Osteocyte (in vitro differentiated cells): ENCODE measurements around the gene COMP. TPM values are rescaled to one million over a fixed set of nuclear protein-coding genes. Genes with fewer than 3 reads are reported as not detected.

Experiments used
- DNase-seq: peaks from one replicate; pipeline ENCODE4 v3.0.0; 2021; ENCODE audit warnings: mixed read lengths; ENCODE audit not compliant: unreplicated experiment; ENCODE audit errors: extremely low spot score
- H3K27ac Mint-ChIP-seq: one replicate; pipeline ENCODE4 v1.8.0; 2021; ENCODE audit warnings: mild to moderate bottlenecking, mixed read lengths; ENCODE audit not compliant: unreplicated experiment
- H3K27me3 Mint-ChIP-seq: one replicate; pipeline ENCODE4 v1.8.0; 2021; ENCODE audit warnings: mixed read lengths; ENCODE audit not compliant: unreplicated experiment
- H3K36me3 Mint-ChIP-seq: one replicate; pipeline ENCODE4 v1.8.0; 2021; ENCODE audit warnings: mixed read lengths; ENCODE audit not compliant: unreplicated experiment
- H3K4me1 Mint-ChIP-seq: one replicate; pipeline ENCODE4 v1.8.0; 2021; ENCODE audit warnings: mixed read lengths; ENCODE audit not compliant: unreplicated experiment
- H3K4me3 Mint-ChIP-seq: one replicate; pipeline ENCODE4 v1.8.0; 2021; ENCODE audit warnings: mild to moderate bottlenecking, moderate library complexity, mixed read lengths; ENCODE audit not compliant: unreplicated experiment
- H3K9me3 Mint-ChIP-seq: one replicate; pipeline ENCODE4 v1.8.0; 2021; ENCODE audit warnings: mixed read lengths; ENCODE audit not compliant: unreplicated experiment
- long read RNA-seq: library from polyadenylated mRNA; unstranded; transcript quantifications from one replicate; pipeline ENCODE4 v2.0.0, GENCODE V29; 2021
- total RNA-seq: library from RNA; stranded (reverse); gene quantifications from 2 replicates; pipeline ENCODE4 v1.2.1, GENCODE V29; 2021
- TF ChIP-seq, protein P1 (sequence below): fragments of 200-600 bp; sonication (generic); IDR thresholded peaks from 2 replicates; pipeline ENCODE4 v1.5.0; 2021; ENCODE audit warnings: antibody characterized with exemption, mild to moderate bottlenecking, moderate library complexity

COMP gene
- 0.13 and 0.57 TPM in 2 replicates for total RNA-seq
- long read RNA-seq, partial matches to known transcripts = 1 of 2 reads
- long read RNA-seq, other reads (novel, unspliced or antisense) = 0 of 2 reads

DNA sequence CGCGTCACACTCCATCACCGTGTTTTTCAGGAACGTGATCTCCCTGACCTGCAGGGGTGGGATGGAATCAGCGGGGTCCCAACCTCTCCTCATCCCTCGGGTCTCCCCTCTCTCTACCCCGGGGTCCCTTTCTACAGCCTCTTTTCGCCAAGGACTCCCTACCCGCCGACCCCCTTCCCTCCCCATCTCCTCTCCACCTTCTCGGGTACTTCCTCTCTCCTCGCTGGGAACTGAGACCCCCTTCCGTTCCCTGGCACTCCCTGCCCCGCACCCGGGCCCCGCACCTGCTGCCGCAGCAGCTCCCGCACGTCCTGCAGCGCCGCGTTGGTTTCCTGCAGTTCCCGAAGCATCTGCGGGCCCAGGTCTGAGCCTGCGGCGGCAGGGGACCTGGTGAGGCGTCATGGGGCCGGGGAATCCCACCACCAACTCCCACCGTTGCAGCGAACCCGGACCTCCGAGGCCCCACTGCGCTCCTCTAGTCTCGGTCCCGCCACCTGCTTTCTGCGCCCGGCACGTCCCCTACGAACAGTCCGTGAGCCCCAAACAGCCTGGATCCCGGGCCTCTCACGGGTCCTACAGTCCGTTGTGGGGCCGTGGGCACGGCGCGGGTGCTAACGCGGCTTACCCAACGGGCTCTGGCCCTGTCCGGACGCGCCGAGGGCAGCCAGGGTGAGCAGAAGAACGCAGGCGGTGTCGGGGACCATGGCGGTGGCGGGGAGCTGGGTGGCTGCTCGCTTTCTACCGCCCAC, at the start of gene COMP:
Gene COMP (minus strand): TSS at position 740 of the 749 bp plus-strand sequence. CDS start 36 bp downstream, at position 704.
- H3K27ac Mint-ChIP-seq = no peak within 1 kb of the TSS

DNA sequence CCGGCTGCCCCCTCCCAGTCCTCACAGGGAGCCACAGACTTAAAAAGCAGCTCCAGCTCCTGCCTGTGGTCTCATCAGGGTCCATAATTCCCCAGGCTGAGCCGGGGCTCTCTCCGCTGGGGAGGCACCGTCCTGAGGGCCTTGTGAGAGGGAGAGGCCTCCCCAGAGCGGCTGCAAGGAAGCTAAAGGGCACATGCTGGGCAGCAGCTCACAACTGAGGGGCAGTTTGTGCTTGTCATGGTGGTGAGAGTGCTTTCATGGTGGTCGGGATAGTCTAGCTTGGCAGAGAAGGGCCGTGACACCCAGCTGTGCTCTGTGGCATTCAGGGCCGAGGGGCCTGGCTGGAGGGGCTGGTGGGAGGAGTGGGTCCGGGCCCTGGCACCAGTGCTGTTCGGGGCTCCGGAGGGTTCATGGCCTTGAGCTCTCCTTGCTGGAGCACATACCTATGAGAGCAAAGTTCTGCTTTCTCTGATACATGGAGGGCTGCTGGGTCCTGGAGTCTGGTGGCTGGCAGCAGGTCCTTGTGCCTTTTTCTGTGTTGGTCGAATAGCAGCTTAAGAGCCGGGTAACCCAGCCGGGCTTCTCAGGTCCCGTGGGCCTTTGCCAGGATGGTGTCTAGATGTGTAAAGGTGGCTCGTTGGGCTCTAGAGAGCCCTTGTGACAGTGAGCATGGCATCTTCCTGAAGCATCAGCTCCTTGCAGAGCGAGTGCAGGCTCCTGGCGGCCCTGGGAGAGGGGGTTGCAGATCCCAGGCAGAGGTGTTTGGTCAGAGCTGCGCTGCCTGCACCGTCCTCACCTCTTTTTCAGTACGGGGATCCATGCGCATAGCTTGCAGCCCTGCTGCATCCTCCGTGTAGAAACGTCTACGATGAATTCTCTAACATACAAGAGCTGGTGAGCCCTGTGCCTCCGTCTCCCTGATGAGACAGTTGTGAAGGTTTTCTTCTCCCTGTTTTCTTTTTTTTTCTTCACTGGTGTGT, 49.5 kb upstream of the COMP start:
- Mint-ChIP-seq H3K9me3 (no peaks in the 10 kb centered on the region), H3K36me3 (peaks cover 8% of the 10 kb centered on the region), H3K27ac (no peak overlapping the region), H3K4me3 (no peak overlapping the region), H3K4me1 (peaks cover 50% of the 10 kb centered on the region), H3K27me3 (no peaks in the 10 kb centered on the region)
- DNase-seq = no peak
- TF ChIP-seq, protein P1, sequence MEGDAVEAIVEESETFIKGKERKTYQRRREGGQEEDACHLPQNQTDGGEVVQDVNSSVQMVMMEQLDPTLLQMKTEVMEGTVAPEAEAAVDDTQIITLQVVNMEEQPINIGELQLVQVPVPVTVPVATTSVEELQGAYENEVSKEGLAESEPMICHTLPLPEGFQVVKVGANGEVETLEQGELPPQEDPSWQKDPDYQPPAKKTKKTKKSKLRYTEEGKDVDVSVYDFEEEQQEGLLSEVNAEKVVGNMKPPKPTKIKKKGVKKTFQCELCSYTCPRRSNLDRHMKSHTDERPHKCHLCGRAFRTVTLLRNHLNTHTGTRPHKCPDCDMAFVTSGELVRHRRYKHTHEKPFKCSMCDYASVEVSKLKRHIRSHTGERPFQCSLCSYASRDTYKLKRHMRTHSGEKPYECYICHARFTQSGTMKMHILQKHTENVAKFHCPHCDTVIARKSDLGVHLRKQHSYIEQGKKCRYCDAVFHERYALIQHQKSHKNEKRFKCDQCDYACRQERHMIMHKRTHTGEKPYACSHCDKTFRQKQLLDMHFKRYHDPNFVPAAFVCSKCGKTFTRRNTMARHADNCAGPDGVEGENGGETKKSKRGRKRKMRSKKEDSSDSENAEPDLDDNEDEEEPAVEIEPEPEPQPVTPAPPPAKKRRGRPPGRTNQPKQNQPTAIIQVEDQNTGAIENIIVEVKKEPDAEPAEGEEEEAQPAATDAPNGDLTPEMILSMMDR = no peak

More for the DNA sequence above, at the start of gene COMP:
- Mint-ChIP-seq H3K4me3 (peak within 1 kb of the TSS; percentile 71), H3K4me1 (peaks cover 14% of the 10 kb centered on the region), H3K36me3 (no peaks in the 10 kb centered on the region), H3K9me3 (no peaks in the 10 kb centered on the region), H3K27me3 (peaks cover 64% of the 10 kb centered on the region)
- no peak for DNase-seq
- TF ChIP-seq, protein P1 = no peak

DNA sequence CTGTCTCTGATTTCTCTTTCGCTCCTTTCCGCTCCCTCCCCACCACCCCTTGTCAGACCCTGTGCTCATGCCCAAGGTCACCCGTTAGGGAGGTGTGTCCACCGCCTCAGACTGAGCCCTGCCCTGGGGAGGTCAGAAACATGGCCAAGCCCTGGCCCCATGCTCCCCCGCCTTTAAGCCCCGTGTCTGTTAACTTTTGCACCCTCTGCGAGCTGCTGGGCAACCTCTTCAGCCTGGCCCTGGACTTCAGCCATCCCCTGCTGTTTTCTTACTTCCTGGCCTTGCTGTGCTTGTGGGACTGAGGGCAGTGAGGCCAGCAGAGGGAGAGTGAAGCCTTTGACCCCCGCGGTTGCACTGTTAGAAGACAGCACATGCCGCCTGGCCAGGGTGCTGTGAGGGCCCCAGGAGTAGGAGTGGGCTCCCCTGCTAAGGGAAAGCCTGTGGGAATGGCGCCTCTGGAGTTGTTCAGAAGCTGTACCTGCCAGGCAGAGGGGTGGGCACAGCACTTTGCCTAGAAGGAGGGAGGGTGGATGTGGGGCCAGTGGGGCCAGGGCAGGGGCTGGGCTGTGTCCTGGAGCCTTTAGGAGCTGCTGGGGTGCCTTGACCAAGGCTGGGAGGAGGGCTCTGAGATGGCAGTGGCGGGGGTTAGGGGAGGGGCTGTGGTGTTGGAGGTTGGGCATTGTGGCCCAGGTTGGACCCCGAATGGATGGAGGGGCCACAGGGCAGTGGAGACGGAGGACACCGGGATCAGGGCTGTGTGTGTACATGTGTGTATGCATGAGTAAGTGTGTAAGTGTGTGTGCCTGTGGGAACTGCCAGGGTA, 48.6 kb upstream of the COMP start:
- TF ChIP-seq, protein P1 = no peak
- H3K4me1 Mint-ChIP-seq = peaks cover 55% of the 10 kb centered on the region
- DNase-seq = no peak
- no peak overlapping the region for H3K27ac Mint-ChIP-seq
- no peak overlapping the region for H3K4me3 Mint-ChIP-seq
- H3K9me3 Mint-ChIP-seq = no peaks in the 10 kb centered on the region
- no peaks in the 10 kb centered on the region for H3K27me3 Mint-ChIP-seq
- peaks cover 8% of the 10 kb centered on the region for H3K36me3 Mint-ChIP-seq

DNA sequence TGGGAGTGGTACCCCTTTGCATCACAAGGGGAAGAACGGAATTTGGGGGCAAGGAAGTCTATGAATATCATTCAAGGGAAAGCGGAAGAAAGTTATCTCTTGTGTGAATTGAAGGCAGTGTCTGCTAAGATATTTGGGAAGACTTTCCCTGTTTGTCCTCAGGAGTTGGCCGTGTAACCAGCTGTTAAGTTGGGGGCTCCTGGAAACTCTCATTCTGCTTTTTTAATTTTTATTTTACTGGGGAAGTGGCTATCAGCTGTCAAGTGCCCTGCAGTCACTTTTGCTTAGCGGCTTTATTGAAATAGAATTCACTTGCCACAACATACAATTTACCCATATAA, 43.5 kb upstream of the COMP start:
- Mint-ChIP-seq H3K27me3 (no peaks in the 10 kb centered on the region), H3K4me3 (peak overlapping the region; percentile 93), H3K36me3 (peaks cover 8% of the 10 kb centered on the region), H3K9me3 (no peaks in the 10 kb centered on the region), H3K4me1 (peaks cover 47% of the 10 kb centered on the region), H3K27ac (peak overlapping the region; percentile 46)
- TF ChIP-seq, protein P1 = no peak
- DNase-seq = no peak
